HG02588 (cell line): ENCODE measurements around the gene SEC11A.

ENCODE experiments used
- ATAC-seq: cut with Tn5 transposase; IDR thresholded peaks from one replicate; pipeline ENCODE4 v1.9.1; 2021; ENCODE audit warnings: mild to moderate bottlenecking, moderate library complexity; ENCODE audit not compliant: unreplicated experiment

Gene SEC11A

GRCh38 chr15:84685304-84685703 lies 30.6 kb downstream of the SEC11A start:
- no peak for ATAC-seq

- ATAC-seq: no peak
Observed at GRCh38 chr15:84684092-84684491, 31.8 kb downstream of the SEC11A start.

GRCh38 chr15:84681831-84682230 lies 34.1 kb downstream of the SEC11A start:
- no peak for ATAC-seq

GRCh38 chr15:84671211-84671610 lies 44.7 kb downstream of the SEC11A start:
- no peak for ATAC-seq

GRCh38 chr15:84669726-84670125 lies 46.2 kb downstream of the SEC11A start:
- ATAC-seq: no peak

DNA sequence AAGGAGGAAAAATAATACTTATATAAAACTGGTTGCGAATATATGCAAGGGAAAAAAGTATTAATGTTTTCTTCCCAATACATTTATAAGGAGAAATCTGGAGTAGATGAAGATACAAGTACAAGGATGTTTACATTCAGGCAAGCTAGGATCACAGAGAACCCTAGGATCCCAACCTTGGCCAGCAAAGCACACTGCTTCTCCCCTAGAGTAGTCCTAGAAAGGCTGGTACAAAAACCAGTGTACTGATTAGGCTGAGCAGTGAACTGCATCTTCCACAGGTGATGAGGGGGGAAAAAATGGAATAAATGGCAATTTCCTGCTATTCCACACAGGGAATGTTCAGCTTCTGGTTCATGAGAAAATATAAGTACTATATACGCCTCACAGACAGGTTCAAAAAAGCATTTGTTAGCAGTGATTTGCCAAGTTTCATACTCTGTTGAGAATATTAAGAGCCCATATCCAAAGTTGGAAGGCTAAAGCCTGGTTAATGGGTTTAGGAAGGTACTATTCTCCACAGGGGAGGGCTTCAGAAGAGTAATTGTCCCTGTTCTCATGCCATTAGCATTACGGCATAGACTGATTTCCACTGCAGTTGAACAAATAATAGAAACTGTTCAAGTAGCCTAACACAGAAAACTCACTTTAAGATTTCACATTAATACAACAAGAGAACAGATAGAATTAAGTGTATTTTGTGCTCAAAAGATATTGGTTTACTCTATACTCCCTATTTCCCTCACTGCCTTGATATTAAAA lies 47.5 kb downstream of the SEC11A start:
- no peak for ATAC-seq

DNA sequence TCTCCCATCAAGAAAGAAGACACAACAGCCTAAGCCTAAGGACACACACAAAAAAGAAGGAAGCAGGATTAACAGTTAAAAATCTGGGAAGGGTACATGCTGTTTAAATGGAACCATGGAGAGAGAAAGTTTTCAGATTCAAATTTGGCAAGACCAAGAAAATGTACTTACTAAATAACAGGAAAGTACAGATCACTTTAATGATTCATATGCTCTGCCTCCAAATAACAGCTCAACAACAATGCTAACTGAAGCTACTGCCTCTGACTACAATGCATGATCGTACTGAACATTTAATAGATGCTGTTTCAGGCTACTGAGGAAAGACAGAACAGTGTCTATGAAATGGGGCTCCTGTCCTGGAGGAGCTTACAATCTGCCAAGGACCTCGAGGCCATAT lies 49.6 kb downstream of the SEC11A start:
- no peak for ATAC-seq

- ATAC-seq: no peak
Observed at GRCh38 chr15:84661001-84661400, 54.9 kb downstream of the SEC11A start.

DNA sequence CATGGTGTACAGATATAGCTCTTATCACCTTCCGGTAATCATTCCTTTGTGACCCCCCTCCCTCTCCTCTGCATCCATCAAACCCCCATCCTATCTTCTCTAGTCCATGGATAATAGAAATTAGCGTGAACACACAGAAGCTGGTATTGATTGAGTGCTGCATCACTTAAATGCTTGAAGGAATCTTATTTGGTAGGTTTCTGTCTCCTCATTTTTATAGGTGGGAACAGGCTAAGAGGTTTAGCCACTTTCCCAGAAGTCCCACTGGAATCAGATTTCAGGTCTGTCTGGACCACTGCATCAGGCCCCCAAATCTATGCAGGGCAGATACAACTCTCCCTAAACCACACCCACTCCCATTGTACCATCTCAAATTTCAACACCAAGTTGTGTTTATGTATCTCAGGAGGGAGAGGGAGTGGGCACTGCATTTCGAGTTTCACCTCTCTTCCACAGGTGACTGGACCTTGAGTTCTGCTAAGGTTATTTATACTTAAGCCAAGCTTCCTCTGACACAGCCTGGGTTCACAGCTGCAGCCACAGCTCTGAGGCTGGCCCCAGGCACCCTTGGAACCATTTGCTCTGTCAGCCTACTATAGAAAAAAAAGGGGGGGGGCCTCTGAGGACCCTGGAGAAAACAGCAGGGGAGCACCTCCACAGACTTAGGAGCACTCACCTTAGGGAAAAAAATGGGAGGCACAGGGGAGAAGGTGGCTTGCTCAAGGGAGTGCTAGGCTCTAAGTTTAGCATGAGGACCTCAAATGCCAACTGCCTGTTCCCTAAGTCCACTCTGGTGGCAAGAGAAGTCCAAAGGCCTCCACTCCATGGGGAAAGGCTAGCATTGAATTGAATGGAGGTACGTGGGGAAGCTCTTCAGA lies 55.8 kb downstream of the SEC11A start:
- no peak for ATAC-seq

- no peak for ATAC-seq
Observed at GRCh38 chr15:84658788-84659411, 57.0 kb downstream of the SEC11A start.

- peak; percentile 61 for ATAC-seq
Observed at GRCh38 chr15:84658080-84658787, 57.7 kb downstream of the SEC11A start, which contains the start of gene NMB. TSS of gene NMB (minus strand) at chr15:84658199. CDS start at chr15:84658152, 47 bp downstream.

DNA sequence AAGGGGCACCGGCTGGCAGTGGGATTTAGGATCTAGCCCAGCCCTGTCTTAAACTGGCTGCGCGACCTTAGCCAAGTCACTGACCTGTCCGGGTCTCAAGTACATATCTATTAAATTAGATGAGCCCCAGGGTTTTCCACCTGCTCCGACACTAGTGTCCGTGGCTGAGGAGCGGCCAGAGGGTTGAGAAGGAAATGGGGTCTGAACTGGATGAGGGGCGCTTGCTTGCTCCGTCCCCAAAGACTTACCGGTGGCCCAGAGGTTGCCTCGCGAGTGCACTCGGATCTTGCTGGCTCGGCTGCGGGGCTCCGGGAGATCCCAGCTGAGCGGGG lies 58.2 kb downstream of the SEC11A start:
- no peak for ATAC-seq

DNA sequence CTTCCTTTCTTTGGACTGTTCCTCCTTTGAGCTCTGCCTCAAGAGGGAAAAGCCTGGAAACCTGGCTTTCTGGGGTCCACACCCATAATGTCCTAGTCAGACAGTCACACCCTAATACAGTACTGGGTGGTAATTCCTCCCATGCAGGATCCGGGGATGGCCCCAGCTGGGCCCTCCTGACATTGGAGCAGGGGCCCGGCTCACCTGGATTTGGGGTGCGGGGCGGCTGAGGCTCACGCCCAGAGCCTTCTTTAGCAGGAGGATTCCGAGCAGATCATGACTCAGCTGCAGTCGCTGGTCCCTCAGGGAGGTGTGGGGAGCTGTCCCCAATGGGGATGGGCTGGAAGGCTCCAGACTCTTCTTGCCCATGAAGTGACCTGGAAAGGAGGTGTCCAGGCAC lies 59.0 kb downstream of the SEC11A start:
- ATAC-seq: no peak

DNA sequence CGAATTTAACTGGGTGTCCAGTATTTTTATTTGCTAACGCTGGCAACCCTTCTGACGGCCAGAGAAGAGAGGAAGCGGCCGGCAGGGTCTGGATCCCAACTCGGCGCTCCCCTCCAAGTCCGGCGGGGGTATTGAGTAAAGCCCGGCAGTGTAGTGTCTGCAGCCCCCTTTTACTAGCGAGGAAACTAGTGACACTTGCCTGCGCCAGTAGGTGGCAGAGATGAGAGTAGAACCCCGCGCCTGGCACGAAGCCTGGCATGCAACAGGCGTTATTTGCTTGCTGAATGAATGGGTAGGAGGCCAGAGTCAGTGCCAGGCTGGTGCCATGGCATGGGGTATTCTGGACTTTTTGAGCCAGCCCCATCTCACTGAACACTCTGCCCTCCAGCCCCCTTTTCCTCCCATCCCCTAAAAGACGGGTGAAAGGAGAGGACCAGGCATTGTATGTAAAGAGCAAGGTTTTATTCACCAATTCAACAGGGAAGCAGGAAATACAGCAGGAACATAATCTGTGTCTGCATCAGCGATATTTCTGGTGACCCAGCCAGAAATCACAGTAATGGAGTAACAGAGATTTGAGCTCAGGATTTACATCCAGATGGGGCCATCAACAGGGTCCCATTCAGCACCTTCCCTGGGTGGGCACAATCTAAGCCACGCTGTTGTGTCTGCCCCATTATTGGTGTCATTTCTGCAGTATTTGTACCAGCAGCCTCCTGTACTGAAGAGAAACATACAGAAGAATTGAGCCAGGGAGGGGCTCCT lies 61.1 kb downstream of the SEC11A start:
- ATAC-seq: no peak

GRCh38 chr15:84653910-84654688 lies 61.8 kb downstream of the SEC11A start, which contains the start of gene WDR73:
TSS of gene WDR73 (minus strand) at chr15:84654283. CDS start at chr15:84654274, 9 bp downstream.
- peak; percentile 82 for ATAC-seq

- no peak for ATAC-seq
Observed at GRCh38 chr15:84653584-84653909, 62.4 kb downstream of the SEC11A start.

GRCh38 chr15:84649706-84650105 lies 66.2 kb downstream of the SEC11A start:
- ATAC-seq: no peak

GRCh38 chr15:84648539-84648938 lies 67.4 kb downstream of the SEC11A start:
- ATAC-seq: no peak

GRCh38 chr15:84647726-84648125 lies 68.2 kb downstream of the SEC11A start:
- ATAC-seq: no peak

- ATAC-seq: no peak
Observed at GRCh38 chr15:84645997-84646396, 69.9 kb downstream of the SEC11A start.
